Measurements from ENCODE around the gene SNAP47. TPM values are rescaled to one million over a fixed set of nuclear protein-coding genes. Genes with fewer than 3 reads are reported as not detected.

SNAP47 gene
- total RNA-seq, 1 donor = 51.4 TPM

GRCh38 chr1:227776331-227776771 lies 41.1 kb downstream of the SNAP47 start:
- no peaks in the 10 kb centered on the region for H3K9me3 ChIP-seq (ENCODE audit: low read depth, low read length)
- TF ChIP-seq, protein P1, sequence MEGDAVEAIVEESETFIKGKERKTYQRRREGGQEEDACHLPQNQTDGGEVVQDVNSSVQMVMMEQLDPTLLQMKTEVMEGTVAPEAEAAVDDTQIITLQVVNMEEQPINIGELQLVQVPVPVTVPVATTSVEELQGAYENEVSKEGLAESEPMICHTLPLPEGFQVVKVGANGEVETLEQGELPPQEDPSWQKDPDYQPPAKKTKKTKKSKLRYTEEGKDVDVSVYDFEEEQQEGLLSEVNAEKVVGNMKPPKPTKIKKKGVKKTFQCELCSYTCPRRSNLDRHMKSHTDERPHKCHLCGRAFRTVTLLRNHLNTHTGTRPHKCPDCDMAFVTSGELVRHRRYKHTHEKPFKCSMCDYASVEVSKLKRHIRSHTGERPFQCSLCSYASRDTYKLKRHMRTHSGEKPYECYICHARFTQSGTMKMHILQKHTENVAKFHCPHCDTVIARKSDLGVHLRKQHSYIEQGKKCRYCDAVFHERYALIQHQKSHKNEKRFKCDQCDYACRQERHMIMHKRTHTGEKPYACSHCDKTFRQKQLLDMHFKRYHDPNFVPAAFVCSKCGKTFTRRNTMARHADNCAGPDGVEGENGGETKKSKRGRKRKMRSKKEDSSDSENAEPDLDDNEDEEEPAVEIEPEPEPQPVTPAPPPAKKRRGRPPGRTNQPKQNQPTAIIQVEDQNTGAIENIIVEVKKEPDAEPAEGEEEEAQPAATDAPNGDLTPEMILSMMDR (IDR thresholded peaks at IDR 0.05; ENCODE audit: extremely low read depth, low read depth, low read length) = no peak
- no peak overlapping the region for H3K27ac ChIP-seq (ENCODE audit: low read depth, low read length)
- peaks cover 39% of the 10 kb centered on the region for H4K20me1 ChIP-seq (ENCODE audit: insufficient read depth, low read length)
- H3K36me3 ChIP-seq (ENCODE audit: insufficient read depth, low read length) = peaks cover 10% of the 10 kb centered on the region
- H2AFZ ChIP-seq (ENCODE audit: low read length) = no peak overlapping the region
- no peaks in the 10 kb centered on the region for H3K79me2 ChIP-seq (ENCODE audit: insufficient read depth, low read length)
- H3K4me1 ChIP-seq (ENCODE audit: insufficient read depth, low read length) = peaks cover 27% of the 10 kb centered on the region
- no peak overlapping the region for H3K4me2 ChIP-seq (ENCODE audit: insufficient read depth, low read length)
- H3K4me3 ChIP-seq (ENCODE audit: insufficient read depth, low read length) = no peak overlapping the region
- no peaks in the 10 kb centered on the region for H3K27me3 ChIP-seq (ENCODE audit: insufficient read depth, low read length)
- DNase-seq (ENCODE audit: insufficient read length, low spot score, missing footprints) = peak; percentile 96

DNA sequence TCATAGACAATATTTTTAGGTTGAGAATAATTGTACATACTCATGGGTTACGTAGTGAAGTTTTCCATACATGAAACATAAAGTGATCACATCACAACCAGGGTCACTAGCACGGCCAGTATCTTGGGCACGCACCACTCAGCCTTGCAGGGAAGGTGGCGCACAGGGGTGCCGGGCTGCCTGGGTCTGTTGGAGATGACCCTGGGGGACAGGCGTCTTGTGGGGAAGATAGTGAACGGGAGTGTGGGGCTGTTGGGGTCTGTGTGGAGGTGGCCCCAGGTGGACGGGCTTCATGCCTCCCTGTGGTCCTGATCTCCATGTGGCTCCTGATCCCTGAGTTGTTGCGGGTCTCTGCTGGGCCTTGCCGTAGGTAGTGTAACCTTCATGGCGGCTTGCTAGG lies 41.9 kb downstream of the SNAP47 start:
- no peak overlapping the region for H3K27ac ChIP-seq (ENCODE audit: low read depth, low read length)
- no peak overlapping the region for H3K4me2 ChIP-seq (ENCODE audit: insufficient read depth, low read length)
- H3K9me3 ChIP-seq (ENCODE audit: low read depth, low read length) = no peaks in the 10 kb centered on the region

GRCh38 chr1:227777646-227778045 lies 42.4 kb downstream of the SNAP47 start:
- Histone ChIP-seq H3K4me3 (ENCODE audit: insufficient read depth, low read length) (no peak overlapping the region), H3K4me2 (ENCODE audit: insufficient read depth, low read length) (no peak overlapping the region), H3K4me1 (ENCODE audit: insufficient read depth, low read length) (peaks cover 27% of the 10 kb centered on the region), H3K36me3 (ENCODE audit: insufficient read depth, low read length) (peaks cover 6% of the 10 kb centered on the region), H4K20me1 (ENCODE audit: insufficient read depth, low read length) (peaks cover 39% of the 10 kb centered on the region), H2AFZ (ENCODE audit: low read length) (no peak overlapping the region), H3K27ac (ENCODE audit: low read depth, low read length) (no peak overlapping the region), H3K79me2 (ENCODE audit: insufficient read depth, low read length) (no peaks in the 10 kb centered on the region), H3K27me3 (ENCODE audit: insufficient read depth, low read length) (no peaks in the 10 kb centered on the region), H3K9me3 (ENCODE audit: low read depth, low read length) (no peaks in the 10 kb centered on the region)
- TF ChIP-seq, protein P1 (IDR thresholded peaks at IDR 0.05; ENCODE audit: extremely low read depth, low read depth, low read length) = no peak
- peak; percentile 56 for DNase-seq (ENCODE audit: insufficient read length, low spot score, missing footprints)

More for the DNA sequence above, 41.9 kb downstream of the SNAP47 start:
- peak; percentile 36 for DNase-seq (ENCODE audit: insufficient read length, low spot score, missing footprints)
- Histone ChIP-seq H3K79me2 (ENCODE audit: insufficient read depth, low read length) (no peaks in the 10 kb centered on the region), H3K27me3 (ENCODE audit: insufficient read depth, low read length) (no peaks in the 10 kb centered on the region), H3K4me1 (ENCODE audit: insufficient read depth, low read length) (peaks cover 27% of the 10 kb centered on the region), H3K4me3 (ENCODE audit: insufficient read depth, low read length) (no peak overlapping the region), H2AFZ (ENCODE audit: low read length) (no peak overlapping the region), H4K20me1 (ENCODE audit: insufficient read depth, low read length) (peaks cover 39% of the 10 kb centered on the region), H3K36me3 (ENCODE audit: insufficient read depth, low read length) (peaks cover 10% of the 10 kb centered on the region)
- TF ChIP-seq, protein P1 (IDR thresholded peaks at IDR 0.05; ENCODE audit: extremely low read depth, low read depth, low read length) = no peak

DNA sequence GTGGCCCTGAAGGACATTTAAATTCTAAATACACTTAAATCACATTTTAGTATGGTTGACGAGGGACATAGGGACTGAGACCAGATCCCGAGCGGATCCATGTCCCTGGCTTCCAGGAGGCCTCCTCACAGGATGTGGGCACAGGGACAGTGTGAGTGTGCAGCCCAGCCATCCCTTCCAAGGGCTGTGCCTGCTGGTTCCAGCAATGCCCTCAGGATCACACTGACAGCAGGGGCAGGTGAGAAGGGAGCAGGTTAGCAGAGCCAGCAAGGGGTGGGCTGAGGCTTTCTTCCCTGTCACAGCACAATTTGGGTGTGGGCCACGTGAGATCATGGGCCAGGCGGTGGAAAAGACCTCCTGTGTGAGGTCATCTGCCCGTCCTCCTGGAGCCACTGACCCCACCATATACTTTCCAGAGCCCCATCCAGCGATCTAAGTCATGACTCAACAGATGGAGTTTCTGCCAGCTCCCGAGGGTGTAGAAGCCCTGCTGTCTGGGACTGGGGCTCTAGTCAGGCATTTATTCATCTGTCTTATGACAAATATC lies 43.2 kb downstream of the SNAP47 start:
- H3K9me3 ChIP-seq (ENCODE audit: low read depth, low read length) = no peaks in the 10 kb centered on the region
- peak; percentile 98 for DNase-seq (ENCODE audit: insufficient read length, low spot score, missing footprints)
- TF ChIP-seq, protein P1 (IDR thresholded peaks at IDR 0.05; ENCODE audit: extremely low read depth, low read depth, low read length) = no peak
- no peak overlapping the region for H2AFZ ChIP-seq (ENCODE audit: low read length)
- H3K27ac ChIP-seq (ENCODE audit: low read depth, low read length) = peak overlapping the region; percentile 2
- H3K36me3 ChIP-seq (ENCODE audit: insufficient read depth, low read length) = peaks cover 6% of the 10 kb centered on the region
- H3K4me3 ChIP-seq (ENCODE audit: insufficient read depth, low read length) = no peak overlapping the region
- H3K4me1 ChIP-seq (ENCODE audit: insufficient read depth, low read length) = peaks cover 27% of the 10 kb centered on the region
- H3K79me2 ChIP-seq (ENCODE audit: insufficient read depth, low read length) = no peaks in the 10 kb centered on the region
- peaks cover 39% of the 10 kb centered on the region for H4K20me1 ChIP-seq (ENCODE audit: insufficient read depth, low read length)
- H3K27me3 ChIP-seq (ENCODE audit: insufficient read depth, low read length) = no peaks in the 10 kb centered on the region
- H3K4me2 ChIP-seq (ENCODE audit: insufficient read depth, low read length) = no peak overlapping the region

Data from osteoblast (primary cell).